BJ (cell line): ENCODE measurements around the gene MBIP. TPM values are rescaled to one million over a fixed set of nuclear protein-coding genes. Genes with fewer than 3 reads are reported as not detected.

Experiments used
- CTCF ChIA-PET: fragments of 350-600 bp; formaldehyde crosslinking; extraction: SDS; loops from one replicate; lab custom pipeline; 2021; ENCODE audit warnings: antibody characterized with exemption, inconsistent platforms; lab: Yijun Ruan, JAX
- POLR2A ChIA-PET: fragments of 300-600 bp; sonication (Branson Sonifier 250); formaldehyde crosslinking; extraction: SDS; loops from one replicate; lab custom pipeline; 2021; ENCODE audit warnings: antibody characterized with exemption; lab: Charles Lee
- DNase-seq: peaks from one replicate; pipeline ENCODE4 v3.0.0-alpha.2; 2011; ENCODE audit warnings: low read depth
- H3K27me3 ChIP-seq: 2 replicates; pipeline ENCODE4 v1.6.0; 2011; ENCODE audit warnings: low read length; ENCODE audit not compliant: control insufficient read depth, insufficient read depth
- H3K36me3 ChIP-seq: 2 replicates; pipeline ENCODE4 v1.5.1; 2011; ENCODE audit warnings: low read length; ENCODE audit not compliant: control insufficient read depth, insufficient read depth
- H3K4me3 ChIP-seq: 2 replicates; pipeline ENCODE4 v1.5.1; 2011; ENCODE audit warnings: low read depth, mild to moderate bottlenecking, control low read depth, low read length
- CTCF ChIP-seq: IDR thresholded peaks from 2 replicates; pipeline ENCODE4 v1.5.1; 2011; ENCODE audit warnings: low read depth, mild to moderate bottlenecking, control low read depth, inconsistent platforms, low read length, moderate library complexity; ENCODE audit not compliant: insufficient read depth
- polyA plus RNA-seq: library from polyadenylated mRNA; depleted of rRNA; stranded (reverse); fragments of >200 nt; gene quantifications from 2 replicates; pipeline ENCODE4 v1.2.3, GENCODE V29; 2011

The MBIP gene
- polyA plus RNA-seq, 1 experiment, result 10.7 TPM

GRCh38 chr14:36294543-36294942 is 25.9 kb downstream of the MBIP start:
- CTCF ChIA-PET, result interaction anchor here (1.0 to 2.6 kb wide), 2 partner anchors 33 to 224 kb away, joined by 3 to 9 read pairs; no protein-coding TSS in a partner anchor
- POLR2A ChIA-PET, result interaction anchor here (0.6 kb wide), 1 partner anchor 26 kb away, joined by 15 read pairs; the partner anchor contains the start of gene MBIP
- no peak for DNase-seq

GRCh38 chr14:36293824-36294223 is 26.6 kb downstream of the MBIP start:
- peak; percentile 41 for DNase-seq
- Histone ChIP-seq H3K36me3 (peaks cover 12% of the 10 kb centered on the region), H3K4me3 (no peak overlapping the region), H3K27me3 (no peaks in the 10 kb centered on the region)
- POLR2A ChIA-PET, result interaction anchor here (0.6 kb wide), 1 partner anchor 27 kb away, joined by 15 read pairs; the partner anchor contains the start of gene MBIP
- no peak for TF ChIP-seq CTCF
- CTCF ChIA-PET, result interaction anchor here (1.0 to 2.6 kb wide), 2 partner anchors 33 to 223 kb away, joined by 3 to 9 read pairs; no protein-coding TSS in a partner anchor

More at GRCh38 chr14:36294543-36294942, 25.9 kb downstream of the MBIP start:
- no peak overlapping the region for H3K4me3 ChIP-seq
- peaks cover 12% of the 10 kb centered on the region for H3K36me3 ChIP-seq
- H3K27me3 ChIP-seq, result no peaks in the 10 kb centered on the region
- no peak for TF ChIP-seq CTCF

GRCh38 chr14:36289954-36290353 is 30.5 kb downstream of the MBIP start:
- CTCF ChIA-PET, result interaction anchor here (1.0 kb wide), 1 partner anchor 10 kb away, joined by 3 read pairs; no protein-coding TSS in a partner anchor

GRCh38 chr14:36288496-36288895 is 31.9 kb downstream of the MBIP start:
- Histone ChIP-seq H3K27me3 (no peaks in the 10 kb centered on the region), H3K4me3 (no peak overlapping the region), H3K36me3 (no peaks in the 10 kb centered on the region)
- DNase-seq, result no peak
- POLR2A ChIA-PET, result no interaction called here
- TF ChIP-seq CTCF, result no peak
- CTCF ChIA-PET, result no interaction called here

More at GRCh38 chr14:36289954-36290353, 30.5 kb downstream of the MBIP start:
- no peak for TF ChIP-seq CTCF
- no peak overlapping the region for H3K4me3 ChIP-seq
- no peak for DNase-seq
- H3K27me3 ChIP-seq, result no peaks in the 10 kb centered on the region
- POLR2A ChIA-PET, result no interaction called here
- H3K36me3 ChIP-seq, result no peaks in the 10 kb centered on the region

- ChIA-PET CTCF (interaction anchor here (0.6 kb wide), 2 partner anchors 97 to 1619 kb away, joined by 3 read pairs; no protein-coding TSS in a partner anchor), POLR2A (no interaction called here)
- no peaks in the 10 kb centered on the region for H3K36me3 ChIP-seq
These were observed 35.4 kb downstream of the MBIP start for GRCh38 chr14:36284971-36285595.

More at GRCh38 chr14:36284971-36285595, 35.4 kb downstream of the MBIP start:
- TF ChIP-seq CTCF, result no peak
- H3K27me3 ChIP-seq, result no peaks in the 10 kb centered on the region
- H3K4me3 ChIP-seq, result no peak overlapping the region
- no peak for DNase-seq
